Heart right ventricle (tissue), 16 donors: Measurements from ENCODE around the gene TTLL5. TPM values are rescaled to one million over a fixed set of nuclear protein-coding genes. Genes with fewer than 3 reads are reported as not detected.

Experiments used
- ATAC-seq, 8 donors: fragments of 200-7000 bp; cut with Tn5 transposase; one replicate each; pipeline ENCODE4 v1.9.1; 2020; ENCODE audit warnings: mild to moderate bottlenecking in 8 of 8, moderate library complexity in 8 of 8, moderate number of reproducible peaks in 1 of 8
- DNase-seq, 2 donors: peaks; one replicate each; pipeline ENCODE4 v3.0.0-alpha.2; 2020
- H3K27ac ChIP-seq, 10 donors: fragments of 200-600 bp; sonication (generic) in 2 of 10; one replicate each; pipeline versions ENCODE4 v1.5.0 to v1.8.0; 2020 to 2022; ENCODE audit warnings: mild to moderate bottlenecking in 3 of 10
- H3K27me3 ChIP-seq, 7 donors: fragments of 200-600 bp; one replicate each; pipeline ENCODE4 v1.8.0; 2021 to 2022; ENCODE audit warnings: mild to moderate bottlenecking in 2 of 7
- H3K36me3 ChIP-seq, 9 donors: fragments of 200-600 bp; sonication (generic) in 1 of 9; one replicate each; pipeline versions ENCODE4 v1.5.0 to v1.8.0; 2020 to 2022; ENCODE audit warnings: mild to moderate bottlenecking in 2 of 9
- H3K4me1 ChIP-seq, 9 donors: fragments of 200-600 bp; sonication (generic) in 1 of 9; one replicate each; pipeline versions ENCODE4 v1.5.0 to v1.8.0; 2020 to 2022; ENCODE audit warnings: mild to moderate bottlenecking in 4 of 9
- H3K4me3 ChIP-seq, 10 donors: fragments of 200-600 bp; sonication (generic) in 2 of 10; one replicate each; pipeline versions ENCODE4 v1.5.0 to v1.8.0; 2020 to 2022; ENCODE audit warnings: mild to moderate bottlenecking in 7 of 10, moderate library complexity in 2 of 10
- H3K9me3 ChIP-seq, 11 donors: fragments of 200-600 bp in 10 of 11; sonication (generic) in 2 of 11; one replicate each; pipeline versions ENCODE4 v1.5.0 to v1.8.0; 2013 to 2022; ENCODE audit warnings: mild to moderate bottlenecking in 2 of 11, control low read depth in 1 of 11, moderate library complexity in 1 of 11
- WGBS, 2 donors: extraction: QIAGEN DNeasy Blood & Tissue Kit; methylation state at CpG; one replicate each; pipeline ENCODE4 v1.1.7; 2013; ENCODE audit warnings: inconsistent platforms in 1 of 2; 5-methylcytosine and 5-hydroxymethylcytosine counted together
- intact Hi-C, 10 donors: fragments of 100-400 bp; cut with DNase I; formaldehyde crosslinking; loops; one replicate each; pipeline versions ENCODE4 v1.11.1 to v1.14.2; 2022
- polyA plus RNA-seq, 2 donors: library from polyadenylated mRNA; stranded (reverse); fragments of 200-250 nt; gene quantifications; one replicate each; pipeline ENCODE4 v1.2.3, GENCODE V29; 2013
- total RNA-seq, 10 donors: library from RNA; stranded (reverse); fragmentation: NEBNext Ultra II Directional in 3 of 10; extraction: Animal tissue kit (Norgen Biotek cat#: 25700) in 3 of 10; gene quantifications; one replicate each; pipeline versions ENCODE4 v1.2.1 to v1.2.4, GENCODE V29; 2021 to 2023
- TF ChIP-seq, protein P1 (sequence below), 9 donors: fragments of 200-600 bp; sonication (generic) in 2 of 9; IDR thresholded peaks; one replicate each; pipeline versions ENCODE4 v1.5.0 to v1.8.0; 2021 to 2022; ENCODE audit warnings: antibody characterized with exemption in 9 of 9, mild to moderate bottlenecking in 5 of 9, moderate library complexity in 1 of 9
- donor health status: Arrhythmogenic right ventricular cardiomyopathy.
- donor health status: ischemic (EF 13 %, LVEDD 7.1; RV severe dilation, severe dysfunction).
- donor health status: healthy with polysubstance abuse.
- donor health status: DM: no; HTN: yes; CAD: no.
- donor health status: DM: no; HTN: no; CAD: no.
- donor health status: ischemic (EF 25% LVEDD 6.9; RV normal size, moderate dysfunction).
- donor health status: ischemic (EF 25% LVEDD 5.7; RV mildly dilated, moderate dysfunction).
- donor health status: healthy.
- donor health status: DM: yes; HTN: yes; CAD: no.
- donor health status: Ischemic cardiomyopathy.
- donor health status: ischemic (EF 35%, LVEDD 5.7; RV mildly dilated, moderate dysfunction).
- donor health status: nonischemic (EF 11% LVEDD 7.7; RV severe dilation, severe dysfunction).
- donor health status: DM: yes; HTN: yes; CAD: no.
- donor health status: PGD.
- donor health status: ischemic (EF 29% LVEDD 5.4; RV normal size, mild dysfunction).
- donor health status: nonischemic (EF 23%, LVEDD 6.1; RV moderate dilation, normal function).

Gene TTLL5
- total and polyA plus RNA-seq, 12 donors, result 5.6 to 24.7 (median 17.6) TPM

DNA sequence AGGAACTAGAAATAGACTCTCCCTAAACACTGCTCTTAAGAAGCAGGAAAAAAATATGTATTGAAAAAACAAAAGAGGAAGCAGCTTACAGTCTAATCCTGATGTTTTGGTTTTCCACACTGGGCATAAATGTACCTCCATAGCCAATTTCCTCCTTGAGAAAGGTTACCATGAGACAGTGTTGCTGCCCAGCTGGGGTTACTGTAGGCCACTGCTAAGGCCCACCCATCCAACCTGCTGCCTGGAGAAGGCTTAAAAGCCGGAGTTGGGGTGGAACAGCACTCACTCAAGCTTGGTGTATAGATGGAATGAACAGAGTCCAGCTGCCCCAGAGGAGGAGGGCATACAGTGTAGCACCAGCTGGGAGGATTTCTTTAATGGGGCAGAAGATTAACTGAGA is 41.5 kb upstream of the TTLL5 start:
- 95 to 100% methylated on average over 1 of the region's 1 CpG for WGBS, 2 donors

DNA sequence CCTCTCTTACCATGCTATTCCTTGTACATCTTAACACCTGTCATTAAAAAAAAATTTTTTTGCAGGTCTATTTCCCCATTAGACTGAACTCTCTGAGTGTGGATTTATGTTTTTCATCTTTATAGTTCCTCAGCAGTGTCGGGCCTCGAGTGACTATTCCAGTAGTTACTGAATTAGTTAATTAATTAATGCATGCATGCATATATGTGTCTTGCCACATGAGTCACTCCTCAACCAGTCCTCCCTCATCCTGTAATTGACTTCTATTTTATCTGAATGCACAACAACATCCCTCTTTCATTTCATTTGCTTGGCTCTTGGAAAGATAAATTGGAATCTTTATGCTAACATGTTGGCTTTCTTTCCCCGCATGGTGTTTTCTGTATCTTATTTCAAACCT is 36.0 kb upstream of the TTLL5 start:
- TF ChIP-seq, protein P1, sequence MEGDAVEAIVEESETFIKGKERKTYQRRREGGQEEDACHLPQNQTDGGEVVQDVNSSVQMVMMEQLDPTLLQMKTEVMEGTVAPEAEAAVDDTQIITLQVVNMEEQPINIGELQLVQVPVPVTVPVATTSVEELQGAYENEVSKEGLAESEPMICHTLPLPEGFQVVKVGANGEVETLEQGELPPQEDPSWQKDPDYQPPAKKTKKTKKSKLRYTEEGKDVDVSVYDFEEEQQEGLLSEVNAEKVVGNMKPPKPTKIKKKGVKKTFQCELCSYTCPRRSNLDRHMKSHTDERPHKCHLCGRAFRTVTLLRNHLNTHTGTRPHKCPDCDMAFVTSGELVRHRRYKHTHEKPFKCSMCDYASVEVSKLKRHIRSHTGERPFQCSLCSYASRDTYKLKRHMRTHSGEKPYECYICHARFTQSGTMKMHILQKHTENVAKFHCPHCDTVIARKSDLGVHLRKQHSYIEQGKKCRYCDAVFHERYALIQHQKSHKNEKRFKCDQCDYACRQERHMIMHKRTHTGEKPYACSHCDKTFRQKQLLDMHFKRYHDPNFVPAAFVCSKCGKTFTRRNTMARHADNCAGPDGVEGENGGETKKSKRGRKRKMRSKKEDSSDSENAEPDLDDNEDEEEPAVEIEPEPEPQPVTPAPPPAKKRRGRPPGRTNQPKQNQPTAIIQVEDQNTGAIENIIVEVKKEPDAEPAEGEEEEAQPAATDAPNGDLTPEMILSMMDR (IDR thresholded peaks at IDR 0.05), result no peak
- 96 to 98% methylated on average over 3 of the region's 3 CpGs for WGBS, 2 donors
- H3K36me3 ChIP-seq, result no peaks in the 10 kb centered on the region
- no peaks in the 10 kb centered on the region for H3K27me3 ChIP-seq
- intact Hi-C loops, result no loop called here
- H3K9me3 ChIP-seq, result no peaks in the 10 kb centered on the region
- H3K4me3 ChIP-seq, result no peak overlapping the region
- DNase-seq (no peak), ATAC-seq (no peak)
- H3K4me1 ChIP-seq, result peaks cover 0 to 32% (median 10%) of the 10 kb centered on the region in 9 donors
- H3K27ac ChIP-seq, result no peak overlapping the region

More for the DNA sequence above, 41.5 kb upstream of the TTLL5 start:
- Histone ChIP-seq H3K4me1 (peaks cover 0 to 32% (median 14%) of the 10 kb centered on the region in 9 donors), H3K4me3 (no peak overlapping the region), H3K27me3 (no peaks in the 10 kb centered on the region), H3K9me3 (no peaks in the 10 kb centered on the region), H3K36me3 (no peaks in the 10 kb centered on the region), H3K27ac (peak overlapping the region in 2 of 10 donors; percentile 53 to 60)
- TF ChIP-seq, protein P1 (IDR thresholded peaks at IDR 0.05), result no peak
- ATAC-seq, result no peak
- DNase-seq, result no peak
- intact Hi-C loops, result no loop called here

DNA sequence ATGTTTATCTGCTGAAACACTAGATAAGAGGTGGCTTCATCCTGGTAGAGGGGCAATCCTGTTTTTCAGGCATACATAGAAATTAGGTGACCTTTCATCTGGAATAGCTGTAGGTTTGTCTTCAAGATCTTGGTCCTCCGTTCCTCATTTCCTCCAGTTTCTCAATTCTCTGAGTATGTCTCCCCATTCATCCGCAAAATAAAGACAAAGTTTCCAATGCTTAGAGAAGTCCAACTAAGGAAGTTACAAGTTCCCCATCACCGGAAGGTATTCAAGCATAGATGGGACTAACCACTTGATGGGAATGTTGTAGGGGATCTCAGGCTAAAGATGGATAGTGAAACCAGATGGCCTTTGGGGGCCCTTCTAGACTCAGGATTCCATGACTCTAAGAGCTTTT is 34.6 kb upstream of the TTLL5 start:
- intact Hi-C loops, result no loop called here
- Histone ChIP-seq H3K27me3 (no peaks in the 10 kb centered on the region), H3K4me3 (no peak overlapping the region), H3K36me3 (no peaks in the 10 kb centered on the region), H3K27ac (no peak overlapping the region), H3K4me1 (peaks cover 0 to 19% (median 0%) of the 10 kb centered on the region in 9 donors), H3K9me3 (no peaks in the 10 kb centered on the region)
- ATAC-seq (no peak), DNase-seq (no peak)
- WGBS, 2 donors, result 94 to 95% methylated on average over 3 of the region's 3 CpGs
- TF ChIP-seq, protein P1 (IDR thresholded peaks at IDR 0.05), result no peak

DNA sequence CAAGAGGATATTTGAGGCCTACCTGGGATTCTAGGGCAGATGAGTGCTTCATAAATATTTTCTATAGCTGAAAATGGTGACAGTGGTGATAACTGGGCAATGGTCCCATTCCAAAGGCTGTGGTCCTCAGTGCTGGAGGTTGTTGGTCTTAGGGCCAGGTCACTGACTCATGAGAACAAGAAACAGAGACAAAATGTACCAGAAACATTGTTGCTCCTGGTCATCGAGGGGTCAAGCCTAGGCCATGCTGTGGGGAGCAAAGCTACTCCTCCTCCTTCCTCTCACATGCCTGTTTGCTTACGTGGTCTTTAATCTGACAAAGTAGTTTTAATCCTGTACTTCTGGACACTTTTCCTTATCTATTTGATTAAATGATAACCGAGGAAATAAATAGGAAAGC is 34.2 kb upstream of the TTLL5 start:
- intact Hi-C loops, result no loop called here
- Histone ChIP-seq H3K4me3 (no peak overlapping the region), H3K36me3 (no peaks in the 10 kb centered on the region), H3K9me3 (no peaks in the 10 kb centered on the region), H3K27ac (no peak overlapping the region), H3K27me3 (no peaks in the 10 kb centered on the region), H3K4me1 (peaks cover 0 to 17% (median 0%) of the 10 kb centered on the region in 9 donors)
- no peak for DNase-seq
- WGBS, 2 donors, result 71 to 77% methylated on average over 3 of the region's 3 CpGs
- ATAC-seq, result peak in 1 of 8 donors; percentile 77
- TF ChIP-seq, protein P1 (IDR thresholded peaks at IDR 0.05), result no peak
